GM19043 (cell line): ENCODE measurements around the gene HMHB1.

Source experiments
- ATAC-seq: cut with Tn5 transposase; IDR thresholded peaks from one replicate; pipeline ENCODE4 v1.9.1; 2021; ENCODE audit warnings: low read depth; ENCODE audit not compliant: unreplicated experiment

The HMHB1 gene

DNA sequence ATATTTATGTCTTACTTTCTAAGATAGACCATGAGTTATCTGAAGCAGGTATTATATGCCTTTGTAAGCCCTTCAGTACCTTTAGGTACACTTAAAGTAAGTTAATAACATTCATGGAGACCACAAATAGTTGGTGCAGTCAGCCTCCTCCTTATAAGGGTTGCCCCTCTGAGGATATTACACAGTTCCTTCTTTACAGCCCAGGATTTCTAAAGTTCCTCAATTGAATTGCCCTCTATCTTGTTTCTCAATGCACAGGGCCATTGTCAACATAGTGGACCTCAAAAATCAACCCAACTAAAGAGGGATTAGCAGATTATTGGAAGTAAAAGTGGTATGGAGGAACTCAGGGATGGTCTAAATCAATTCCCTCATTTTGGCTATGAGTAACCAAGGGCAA is 50.3 kb downstream of the HMHB1 start:
- no peak for ATAC-seq

DNA sequence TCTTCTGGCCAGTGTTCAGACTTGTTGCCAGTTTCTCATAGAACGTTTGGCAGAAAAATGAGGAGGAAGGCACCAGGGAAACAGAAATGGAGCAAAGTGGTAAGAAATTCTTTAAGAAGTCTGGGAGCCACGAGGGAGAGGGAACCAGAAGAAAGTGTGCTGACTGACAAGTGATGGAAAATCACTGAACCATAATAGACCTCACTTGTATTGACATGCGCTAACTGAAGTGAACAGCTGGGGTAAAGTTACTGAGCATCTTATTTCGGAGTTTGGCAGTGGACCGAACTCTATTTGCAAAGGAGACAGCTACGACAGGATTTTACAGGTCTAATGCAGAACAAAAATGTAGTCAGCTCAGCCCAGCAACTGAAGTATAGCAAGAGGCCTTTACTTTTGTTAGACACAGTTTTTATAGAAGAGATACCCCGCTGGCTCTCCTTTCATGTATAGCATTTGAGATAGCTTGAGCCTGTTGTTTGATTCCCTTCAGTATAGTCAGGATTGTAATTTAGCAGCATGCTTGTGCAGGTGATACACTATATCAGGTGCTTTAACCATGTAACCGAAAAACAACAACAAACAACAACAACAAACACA is 53.6 kb downstream of the HMHB1 start:
- ATAC-seq, result no peak
